ENCODE data around the gene HEMK1.

The HEMK1 gene

GRCh38 chr3:50568947-50569749 lies at the start of gene HEMK1:
Gene HEMK1, plus strand, starts transcription at chr3:50569522. Its CDS starts 1,583 bp downstream, at chr3:50571105.
- TF ChIP-seq CTCF (IDR thresholded peaks at IDR 0.05; ENCODE audit: low read depth, low read length): no peak
- peak within 1 kb of the TSS; percentile 98 for H3K4me3 ChIP-seq (ENCODE audit: low read depth, low read length)

- TF ChIP-seq CTCF (IDR thresholded peaks at IDR 0.05; ENCODE audit: low read depth, low read length): no peak
These were observed 48.5 kb upstream of the HEMK1 start for GRCh38 chr3:50520849-50521248.

GRCh38 chr3:50521572-50521971 lies 47.8 kb upstream of the HEMK1 start:
- H3K4me3 ChIP-seq (ENCODE audit: low read depth, low read length): no peak overlapping the region
- TF ChIP-seq CTCF (IDR thresholded peaks at IDR 0.05; ENCODE audit: low read depth, low read length): no peak

More at GRCh38 chr3:50520849-50521248, 48.5 kb upstream of the HEMK1 start:
- H3K4me3 ChIP-seq (ENCODE audit: low read depth, low read length): no peak overlapping the region

- no peak for TF ChIP-seq CTCF (IDR thresholded peaks at IDR 0.05; ENCODE audit: low read depth, low read length)
- no peak overlapping the region for H3K4me3 ChIP-seq (ENCODE audit: low read depth, low read length)
These were observed 46.0 kb upstream of the HEMK1 start for GRCh38 chr3:50523279-50523811.

GRCh38 chr3:50524746-50525145 lies 44.6 kb upstream of the HEMK1 start:
- H3K4me3 ChIP-seq (ENCODE audit: low read depth, low read length): no peak overlapping the region
- no peak for TF ChIP-seq CTCF (IDR thresholded peaks at IDR 0.05; ENCODE audit: low read depth, low read length)

GRCh38 chr3:50525191-50525910 lies 44.0 kb upstream of the HEMK1 start:
- TF ChIP-seq CTCF (IDR thresholded peaks at IDR 0.05; ENCODE audit: low read depth, low read length): no peak
- no peak overlapping the region for H3K4me3 ChIP-seq (ENCODE audit: low read depth, low read length)

- no peak overlapping the region for H3K4me3 ChIP-seq (ENCODE audit: low read depth, low read length)
- no peak for TF ChIP-seq CTCF (IDR thresholded peaks at IDR 0.05; ENCODE audit: low read depth, low read length)
These were observed 43.3 kb upstream of the HEMK1 start for GRCh38 chr3:50525987-50526386.

Measured in WI38 (cell line).